Stimulated activated CD4-positive, alpha-beta T cell treated with anti-CD3 and anti-CD28 coated beads, Interleukin-2, amount 100 ng/mL, for 24 hours (primary cell): ENCODE measurements around the gene ZNF740.
"Not testable (repeated sequence)": the region's sequence is repeated elsewhere in the genome, so short reads cannot be mapped to it uniquely, and the experiment has no call there.

Experiments used
- DNase-seq, 2 donors: peaks; one replicate each; pipeline ENCODE4 v3.0.0-alpha.2; 2020

Gene ZNF740

GRCh38 chr12:53180220-53180930 lies at the start of gene ZNF740, which contains the start of gene CSAD:
Gene ZNF740, plus strand, starts transcription at chr12:53180722. Its CDS starts 1,262 bp downstream, at chr12:53181984.
Gene CSAD, minus strand, starts transcription at chr12:53180925. Its CDS starts 7,455 bp downstream, at chr12:53173470.
- DNase-seq: peak; percentile 98

GRCh38 chr12:53131844-53132243 lies 48.7 kb upstream of the ZNF740 start:
- no peak for DNase-seq

- DNase-seq: no peak
Measured at GRCh38 chr12:53133722-53134121, 46.8 kb upstream of the ZNF740 start.

GRCh38 chr12:53143355-53143754 lies 37.2 kb upstream of the ZNF740 start:
- no peak for DNase-seq

GRCh38 chr12:53145383-53146260 lies 34.9 kb upstream of the ZNF740 start:
- DNase-seq: no peak

GRCh38 chr12:53147181-53147580 lies 33.3 kb upstream of the ZNF740 start:
- DNase-seq: no peak

GRCh38 chr12:53147653-53148052 lies 32.9 kb upstream of the ZNF740 start:
- no peak for DNase-seq

- no peak for DNase-seq
Measured at GRCh38 chr12:53151039-53151438, 29.5 kb upstream of the ZNF740 start.

GRCh38 chr12:53152390-53152789 lies 28.1 kb upstream of the ZNF740 start:
- no peak for DNase-seq

- peak; percentile 94 for DNase-seq
Measured at GRCh38 chr12:53159195-53159839, 21.2 kb upstream of the ZNF740 start.

GRCh38 chr12:53160000-53160399 lies 20.5 kb upstream of the ZNF740 start:
- no peak for DNase-seq

GRCh38 chr12:53160673-53161072 lies 19.8 kb upstream of the ZNF740 start:
- no peak for DNase-seq

- no peak for DNase-seq
Measured at GRCh38 chr12:53161119-53161911, 19.2 kb upstream of the ZNF740 start.

GRCh38 chr12:53163008-53163407 lies 17.5 kb upstream of the ZNF740 start:
- DNase-seq: not testable (repeated sequence)

GRCh38 chr12:53166837-53167236 lies 13.7 kb upstream of the ZNF740 start:
- no peak for DNase-seq

GRCh38 chr12:53169644-53170043 lies 10.9 kb upstream of the ZNF740 start:
- no peak for DNase-seq

GRCh38 chr12:53170215-53170614 lies 10.3 kb upstream of the ZNF740 start:
- DNase-seq: no peak

GRCh38 chr12:53170876-53171724 lies 9.4 kb upstream of the ZNF740 start:
- no peak for DNase-seq

- DNase-seq: no peak
Measured at GRCh38 chr12:53171725-53172329, 8.7 kb upstream of the ZNF740 start.

- DNase-seq: no peak
Measured at GRCh38 chr12:53172352-53172751, 8.2 kb upstream of the ZNF740 start.

- DNase-seq: no peak
Measured at GRCh38 chr12:53173085-53173715, 7.3 kb upstream of the ZNF740 start.
